GM12892 (cell line): ENCODE data around the gene PGD.

Experiments used
- POLR2A ChIP-seq: IDR thresholded peaks from 2 replicates; pipeline ENCODE4 v1.6.1; 2011; ENCODE audit warnings: low read depth, low read length, control low read depth
- TAF1 ChIP-seq: IDR thresholded peaks from 2 replicates; pipeline ENCODE4 v1.6.1; 2011; ENCODE audit warnings: low read depth, mild to moderate bottlenecking, control low read depth, low read length, borderline replicate concordance

- TF ChIP-seq POLR2A (no peak), TAF1 (no peak)
Observed at GRCh38 chr1:10361515-10361914, 37.3 kb upstream of the PGD start.
